Bronchial epithelial cell (primary cell): Measurements from ENCODE around the gene CAMK4. TPM values are rescaled to one million over a fixed set of nuclear protein-coding genes. Genes with fewer than 3 reads are reported as not detected.
"Not testable (repeated sequence)": the region's sequence is repeated elsewhere in the genome, so short reads cannot be mapped to it uniquely, and the experiment has no call there.

Experiments used
- DNase-seq: peaks from one replicate; pipeline ENCODE4 v3.0.0-alpha.2; 2010; ENCODE audit warnings: low read depth
- FAIRE-seq: peaks from 2 replicates; lab custom pipeline; 2011; peaks lifted over from hg19 to GRCh38; lab: Jason Lieb, UNC
- H3K27me3 ChIP-seq: 2 replicates; pipeline ENCODE4 v1.5.1; 2011; ENCODE audit warnings: low read length; ENCODE audit not compliant: control insufficient read depth, insufficient read depth
- H3K36me3 ChIP-seq: 2 replicates; pipeline ENCODE4 v1.5.1; 2011; ENCODE audit warnings: low read length; ENCODE audit not compliant: control insufficient read depth, insufficient read depth
- H3K4me3 ChIP-seq: 2 replicates; pipeline ENCODE4 v1.5.1; 2011; ENCODE audit warnings: mild to moderate bottlenecking, low read depth, low read length, control low read depth
- CTCF ChIP-seq: IDR thresholded peaks from 2 replicates; pipeline ENCODE4 v1.5.1; 2011; ENCODE audit warnings: mild to moderate bottlenecking, moderate library complexity, low read length, control low read depth, inconsistent platforms; ENCODE audit not compliant: insufficient read depth, severe bottlenecking
- total RNA-seq: library from RNA; depleted of rRNA; stranded (reverse); fragments of >200 nt; gene quantifications from 2 replicates; pipeline ENCODE4 v1.2.1, GENCODE V29; 2014

CAMK4 gene
- total RNA-seq, 1 donor from 2014 or later: 0.26 TPM

- DNase-seq (no peak), FAIRE-seq (no peak)
- Histone ChIP-seq H3K36me3 (no peaks in the 10 kb centered on the region), H3K27me3 (no peaks in the 10 kb centered on the region), H3K4me3 (no peak overlapping the region)
- no peak for TF ChIP-seq CTCF
Observed at GRCh38 chr5:111251921-111252320, 27.7 kb downstream of the CAMK4 start.

- Histone ChIP-seq H3K4me3 (no peak overlapping the region), H3K27me3 (no peaks in the 10 kb centered on the region), H3K36me3 (no peaks in the 10 kb centered on the region)
- no peak for TF ChIP-seq CTCF
- FAIRE-seq (peak; percentile 23), DNase-seq (no peak)
Observed at GRCh38 chr5:111252799-111253545, 28.8 kb downstream of the CAMK4 start.

DNA sequence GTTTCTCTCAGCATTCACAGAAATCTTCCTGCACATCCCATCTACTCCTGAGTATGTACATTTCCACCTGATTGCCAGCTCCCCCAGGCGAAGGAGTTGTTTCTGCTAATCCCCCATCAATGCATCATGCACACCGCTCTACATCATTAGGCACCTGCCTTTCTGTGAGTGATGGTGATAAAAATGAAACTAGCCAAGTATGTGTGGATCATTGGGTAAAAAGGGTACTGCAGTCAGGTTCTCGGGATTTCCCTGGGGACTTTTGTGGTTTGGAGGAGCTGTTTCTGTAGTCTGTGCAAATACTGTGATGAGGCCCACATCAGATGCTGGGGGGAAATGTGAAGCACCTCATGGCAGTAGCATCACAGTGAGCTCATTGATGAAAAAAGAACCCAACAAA, 30.4 kb downstream of the CAMK4 start:
- TF ChIP-seq CTCF: no peak
- FAIRE-seq (no peak), DNase-seq (no peak)
- Histone ChIP-seq H3K27me3 (no peaks in the 10 kb centered on the region), H3K36me3 (no peaks in the 10 kb centered on the region), H3K4me3 (no peak overlapping the region)

DNA sequence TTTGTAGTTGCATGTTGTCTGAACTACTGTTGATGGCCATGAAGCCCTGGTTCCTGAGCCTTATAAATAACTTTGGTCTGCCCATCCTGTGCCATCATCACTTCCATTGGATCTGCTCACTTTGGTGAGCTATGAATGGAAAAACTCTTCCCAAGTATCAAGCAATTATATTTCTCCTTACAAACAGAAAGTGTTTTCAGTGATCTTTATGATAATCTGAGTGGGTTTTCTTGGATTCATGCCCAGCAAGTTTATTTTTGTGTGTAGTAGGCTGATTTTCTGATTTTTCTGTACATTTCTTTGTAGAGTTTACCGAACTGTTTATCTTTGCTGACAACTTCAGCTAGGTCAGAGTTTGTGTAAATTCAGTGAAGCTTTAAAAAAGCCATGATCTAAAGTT, 31.0 kb downstream of the CAMK4 start:
- Histone ChIP-seq H3K36me3 (no peaks in the 10 kb centered on the region), H3K27me3 (no peaks in the 10 kb centered on the region), H3K4me3 (no peak overlapping the region)
- DNase-seq (no peak), FAIRE-seq (no peak)
- TF ChIP-seq CTCF: no peak

DNA sequence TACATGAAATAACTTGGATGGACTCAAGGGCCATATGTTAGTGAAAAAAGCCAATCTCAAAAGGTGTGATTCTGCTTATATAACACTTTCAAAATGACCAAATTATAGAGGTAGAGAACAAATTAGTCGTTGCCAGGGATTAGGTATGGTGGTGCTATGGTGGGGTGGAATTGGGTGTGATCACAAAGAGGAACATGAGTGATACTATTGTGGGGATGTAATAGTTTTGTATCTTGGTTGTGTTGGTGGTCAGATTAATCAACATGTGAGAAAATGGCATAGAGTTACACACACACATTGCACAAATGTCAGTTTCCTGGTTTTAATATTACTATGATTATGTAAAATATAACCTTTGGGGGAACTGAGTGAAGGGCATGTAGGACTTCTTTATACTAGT, 31.9 kb downstream of the CAMK4 start:
- FAIRE-seq: no peak
- Histone ChIP-seq H3K27me3 (no peaks in the 10 kb centered on the region), H3K36me3 (no peaks in the 10 kb centered on the region), H3K4me3 (no peak overlapping the region)
- TF ChIP-seq CTCF: no peak
- DNase-seq: no peak

DNA sequence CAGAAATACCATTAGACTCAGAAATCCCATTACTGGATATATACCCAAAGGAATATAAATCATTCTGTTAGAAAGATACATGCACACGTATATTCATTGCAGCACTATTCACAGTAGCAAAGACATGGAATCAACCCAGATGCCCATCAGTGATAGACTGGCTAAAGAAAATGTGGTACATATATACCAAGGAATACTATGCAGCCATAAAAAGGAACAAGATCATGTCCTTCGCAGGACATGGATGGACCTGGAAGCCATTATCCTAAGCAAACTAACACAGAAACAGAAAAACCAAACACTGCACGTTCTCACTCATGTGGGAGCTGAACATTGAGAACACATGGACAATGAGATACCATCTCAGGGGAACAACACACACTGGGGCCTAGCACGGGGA, 33.4 kb downstream of the CAMK4 start:
- H3K4me3 ChIP-seq, DNase-seq, FAIRE-seq: not testable (repeated sequence)

More for the DNA sequence above, 33.4 kb downstream of the CAMK4 start:
- not testable (repeated sequence) for H3K36me3 ChIP-seq, H3K27me3 ChIP-seq
